ENCODE measurements around the gene ACTMAP. TPM values are rescaled to one million over a fixed set of nuclear protein-coding genes. Genes with fewer than 3 reads are reported as not detected.
A peak's percentile ranks its signal among the peaks of the same experiment; 100 is the strongest.
"Not testable (repeated sequence)": the region's sequence is repeated elsewhere in the genome, so short reads cannot be mapped to it uniquely, and the experiment has no call there.

ACTMAP gene
- total RNA-seq, 1 donor from 2014 or later = under 0.01 TPM

DNA sequence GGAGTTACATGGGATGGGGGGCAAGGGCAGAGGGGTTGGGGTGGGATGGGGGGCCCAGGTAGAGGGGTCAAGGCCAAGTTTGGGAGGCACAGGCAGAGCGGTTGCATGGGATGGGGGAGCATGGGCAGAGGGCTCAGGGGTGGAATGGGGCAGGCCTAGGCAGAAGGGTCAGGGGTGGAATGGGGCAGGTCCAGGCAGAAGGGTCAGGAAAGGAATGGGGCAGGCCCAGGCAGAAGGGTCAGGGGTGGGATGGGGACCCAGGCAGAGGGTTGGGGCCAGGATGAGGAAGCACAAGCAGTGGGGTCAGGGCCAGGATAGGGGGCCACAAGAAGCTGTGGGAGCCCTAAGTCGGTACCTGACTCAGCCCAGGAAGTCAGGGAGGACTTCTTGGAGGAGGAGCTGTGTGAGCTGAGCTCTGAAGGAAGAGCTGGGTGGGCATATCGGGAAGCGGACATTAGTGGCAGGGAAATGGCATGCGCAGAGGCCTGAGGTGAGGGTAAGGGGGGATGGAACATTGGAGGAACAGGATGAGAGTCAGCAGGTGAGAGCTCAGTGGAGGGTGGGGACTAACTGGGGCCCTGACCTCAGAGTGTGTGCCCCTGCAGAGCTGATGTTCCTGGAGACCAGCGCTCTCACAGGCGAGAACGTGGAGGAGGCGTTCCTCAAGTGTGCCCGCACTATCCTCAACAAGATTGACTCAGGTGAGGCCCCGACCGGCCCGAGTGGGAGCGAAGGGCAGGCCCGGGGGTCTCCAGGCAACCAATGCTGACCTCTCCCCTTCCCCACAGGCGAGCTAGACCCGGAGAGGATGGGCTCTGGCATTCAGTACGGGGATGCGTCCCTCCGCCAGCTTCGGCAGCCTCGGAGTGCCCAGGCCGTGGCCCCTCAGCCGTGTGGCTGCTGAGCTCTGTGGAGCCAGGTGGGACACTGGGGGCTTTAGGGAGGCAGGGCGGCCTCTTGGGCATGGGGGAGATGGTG is 36.1 kb upstream of the ACTMAP start:
- Histone ChIP-seq H3K9ac (ENCODE audit: low read depth in 1 of 3, low read length in 3 of 3) (no peak overlapping the region), H3K4me3 (ENCODE audit: low read length in 3 of 3) (no peak overlapping the region), H3K36me3 (ENCODE audit: control insufficient read depth in 3 of 3, insufficient read depth in 3 of 3, low read length in 3 of 3) (peaks cover 3 to 7% (median 4%) of the 10 kb centered on the region in 3 donors), H3K9me3 (ENCODE audit: control insufficient read depth in 3 of 3, low read length in 3 of 3) (no peaks in the 10 kb centered on the region), H3K4me1 (ENCODE audit: control insufficient read depth in 3 of 3, insufficient read depth in 3 of 3, low read length in 3 of 3) (no peaks in the 10 kb centered on the region), H3K27me3 (ENCODE audit: control insufficient read depth in 3 of 3, insufficient read depth in 3 of 3, low read length in 3 of 3) (no peaks in the 10 kb centered on the region), H3K27ac (ENCODE audit: low read depth, low read length) (no peak overlapping the region)

DNA sequence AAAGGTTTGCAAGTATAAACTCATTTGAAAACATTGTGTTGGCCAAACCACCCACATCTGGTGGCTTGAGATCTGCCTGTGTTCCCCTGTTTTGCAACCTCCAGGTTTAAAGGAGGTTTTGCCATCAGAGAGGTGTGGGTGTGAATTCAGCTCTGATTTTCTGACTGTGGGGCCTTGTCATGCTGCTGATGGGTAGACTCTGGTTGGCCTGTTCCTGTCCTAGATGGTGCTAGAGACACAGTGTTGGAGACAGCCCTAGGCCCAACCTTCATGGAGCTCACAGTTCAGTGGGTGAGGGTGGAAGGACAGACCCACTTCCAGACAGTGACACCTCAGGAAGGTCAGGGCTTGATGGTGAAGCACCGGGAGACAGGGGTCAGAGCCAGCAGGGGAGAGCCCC is 35.2 kb upstream of the ACTMAP start:
- H3K4me1 ChIP-seq (ENCODE audit: control insufficient read depth in 3 of 3, insufficient read depth in 3 of 3, low read length in 3 of 3) = no peaks in the 10 kb centered on the region
- H3K4me3 ChIP-seq (ENCODE audit: low read length in 3 of 3) = no peak overlapping the region
- no peak overlapping the region for H3K9ac ChIP-seq (ENCODE audit: low read depth in 1 of 3, low read length in 3 of 3)
- H3K36me3 ChIP-seq (ENCODE audit: control insufficient read depth in 3 of 3, insufficient read depth in 3 of 3, low read length in 3 of 3) = peaks cover 3 to 7% (median 4%) of the 10 kb centered on the region in 3 donors
- no peaks in the 10 kb centered on the region for H3K27me3 ChIP-seq (ENCODE audit: control insufficient read depth in 3 of 3, insufficient read depth in 3 of 3, low read length in 3 of 3)
- H3K27ac ChIP-seq (ENCODE audit: low read depth, low read length) = no peak overlapping the region
- H3K9me3 ChIP-seq (ENCODE audit: control insufficient read depth in 3 of 3, low read length in 3 of 3) = no peaks in the 10 kb centered on the region

DNA sequence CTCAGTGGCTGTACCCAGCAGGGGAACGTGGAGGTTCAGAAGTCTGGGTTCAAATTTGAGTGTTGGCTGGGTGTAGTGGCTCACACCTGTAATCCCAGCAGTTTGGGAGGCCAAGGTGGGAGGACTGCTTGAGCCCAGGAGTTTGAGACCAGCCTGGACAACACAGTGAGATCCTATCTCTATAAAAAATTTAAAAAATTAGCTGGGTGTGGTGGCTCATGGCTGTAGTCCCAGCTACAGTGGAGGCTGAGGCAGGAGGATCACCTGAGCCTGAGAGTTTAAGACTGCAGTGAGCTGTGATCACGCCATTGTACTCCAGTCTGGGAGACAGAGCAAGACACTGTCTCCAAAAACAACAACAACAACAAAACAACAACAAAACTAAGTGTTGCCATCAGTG is 33.9 kb upstream of the ACTMAP start:
- not testable (repeated sequence) for H3K27me3 ChIP-seq (ENCODE audit: control insufficient read depth in 3 of 3, insufficient read depth in 3 of 3, low read length in 3 of 3); H3K9me3 ChIP-seq (ENCODE audit: control insufficient read depth in 3 of 3, low read length in 3 of 3); H3K4me3 ChIP-seq (ENCODE audit: low read length in 3 of 3); H3K36me3 ChIP-seq (ENCODE audit: control insufficient read depth in 3 of 3, insufficient read depth in 3 of 3, low read length in 3 of 3); H3K4me1 ChIP-seq (ENCODE audit: control insufficient read depth in 3 of 3, insufficient read depth in 3 of 3, low read length in 3 of 3); H3K9ac ChIP-seq (ENCODE audit: low read depth in 1 of 3, low read length in 3 of 3); H3K27ac ChIP-seq (ENCODE audit: low read depth, low read length)

DNA sequence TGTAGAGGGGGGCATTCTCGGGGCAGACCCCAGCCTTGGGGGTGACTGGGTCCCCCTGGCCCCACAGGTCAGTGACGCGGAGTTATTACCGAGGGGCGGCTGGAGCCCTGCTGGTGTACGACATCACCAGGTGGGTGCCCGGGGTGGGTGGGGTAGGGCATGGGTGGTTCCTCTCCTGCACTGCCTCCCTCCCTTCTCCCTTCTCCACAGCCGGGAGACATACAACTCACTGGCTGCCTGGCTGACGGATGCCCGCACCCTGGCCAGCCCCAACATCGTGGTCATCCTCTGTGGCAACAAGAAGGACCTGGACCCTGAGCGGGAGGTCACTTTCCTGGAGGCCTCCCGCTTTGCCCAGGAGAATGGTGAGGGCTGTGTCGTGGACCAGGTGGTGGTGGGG is 33.4 kb upstream of the ACTMAP start:
- H3K27ac ChIP-seq (ENCODE audit: low read depth, low read length) = no peak overlapping the region
- H3K27me3 ChIP-seq (ENCODE audit: control insufficient read depth in 3 of 3, insufficient read depth in 3 of 3, low read length in 3 of 3) = no peaks in the 10 kb centered on the region
- H3K9me3 ChIP-seq (ENCODE audit: control insufficient read depth in 3 of 3, low read length in 3 of 3) = no peaks in the 10 kb centered on the region
- no peak overlapping the region for H3K4me3 ChIP-seq (ENCODE audit: low read length in 3 of 3)
- H3K4me1 ChIP-seq (ENCODE audit: control insufficient read depth in 3 of 3, insufficient read depth in 3 of 3, low read length in 3 of 3) = peaks cover 2 to 6% (median 5%) of the 10 kb centered on the region in 3 donors
- peaks cover 3 to 7% (median 4%) of the 10 kb centered on the region in 3 donors for H3K36me3 ChIP-seq (ENCODE audit: control insufficient read depth in 3 of 3, insufficient read depth in 3 of 3, low read length in 3 of 3)
- no peak overlapping the region for H3K9ac ChIP-seq (ENCODE audit: low read depth in 1 of 3, low read length in 3 of 3)

DNA sequence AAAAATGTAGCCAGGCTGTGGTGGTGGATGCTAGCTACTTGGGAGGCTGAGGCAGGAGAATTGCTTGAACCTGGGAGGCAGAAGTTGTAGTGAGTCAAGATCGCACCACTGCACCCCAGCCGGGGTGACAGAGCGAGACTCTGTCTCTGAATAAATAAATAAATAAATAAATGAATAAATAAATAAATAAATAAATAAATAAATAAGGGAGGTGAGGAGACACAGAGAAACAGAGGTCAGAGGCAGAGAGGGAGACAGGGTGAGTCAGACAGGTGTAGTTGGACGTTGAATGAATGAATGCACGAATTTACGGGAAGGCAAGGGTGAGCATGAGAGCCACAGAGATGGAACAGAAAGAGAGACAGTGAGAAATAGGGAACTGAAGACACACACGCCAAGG is 30.9 kb upstream of the ACTMAP start:
- no peak overlapping the region for H3K27ac ChIP-seq (ENCODE audit: low read depth, low read length)
- no peaks in the 10 kb centered on the region for H3K27me3 ChIP-seq (ENCODE audit: control insufficient read depth in 3 of 3, insufficient read depth in 3 of 3, low read length in 3 of 3)
- no peak overlapping the region for H3K9ac ChIP-seq (ENCODE audit: low read depth in 1 of 3, low read length in 3 of 3)
- H3K4me3 ChIP-seq (ENCODE audit: low read length in 3 of 3) = no peak overlapping the region
- peaks cover 12 to 16% (median 14%) of the 10 kb centered on the region in 3 donors for H3K4me1 ChIP-seq (ENCODE audit: control insufficient read depth in 3 of 3, insufficient read depth in 3 of 3, low read length in 3 of 3)
- H3K36me3 ChIP-seq (ENCODE audit: control insufficient read depth in 3 of 3, insufficient read depth in 3 of 3, low read length in 3 of 3) = peaks cover 0 to 3% (median 2%) of the 10 kb centered on the region in 3 donors
- H3K9me3 ChIP-seq (ENCODE audit: control insufficient read depth in 3 of 3, low read length in 3 of 3) = no peaks in the 10 kb centered on the region

DNA sequence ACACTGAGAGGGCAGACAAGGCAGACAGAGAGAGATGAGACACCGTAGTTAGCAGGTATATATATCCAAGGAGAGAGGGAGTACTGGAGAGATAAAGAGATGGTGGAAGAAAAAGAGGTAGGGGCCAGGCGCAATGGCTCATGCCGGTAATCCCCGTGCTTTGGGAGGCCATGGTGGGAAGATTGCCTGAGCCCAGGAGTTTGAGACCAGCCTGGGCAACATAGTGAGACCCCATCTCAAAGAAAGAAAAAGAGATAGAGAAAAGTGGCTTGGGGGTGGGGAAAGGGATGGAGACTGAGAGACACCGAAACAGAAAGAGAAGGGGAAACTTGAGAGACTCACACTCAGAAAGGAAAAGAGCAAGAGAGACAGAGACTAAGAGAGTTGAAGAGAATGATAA is 30.3 kb upstream of the ACTMAP start:
- H3K36me3 ChIP-seq (ENCODE audit: control insufficient read depth in 3 of 3, insufficient read depth in 3 of 3, low read length in 3 of 3) = peaks cover 0 to 2% (median under 1%) of the 10 kb centered on the region in 3 donors
- H3K4me1 ChIP-seq (ENCODE audit: control insufficient read depth in 3 of 3, insufficient read depth in 3 of 3, low read length in 3 of 3) = peaks cover 12 to 16% (median 14%) of the 10 kb centered on the region in 3 donors
- H3K27ac ChIP-seq (ENCODE audit: low read depth, low read length) = no peak overlapping the region
- H3K9me3 ChIP-seq (ENCODE audit: control insufficient read depth in 3 of 3, low read length in 3 of 3) = no peaks in the 10 kb centered on the region
- no peaks in the 10 kb centered on the region for H3K27me3 ChIP-seq (ENCODE audit: control insufficient read depth in 3 of 3, insufficient read depth in 3 of 3, low read length in 3 of 3)
- no peak overlapping the region for H3K4me3 ChIP-seq (ENCODE audit: low read length in 3 of 3)
- H3K9ac ChIP-seq (ENCODE audit: low read depth in 1 of 3, low read length in 3 of 3) = no peak overlapping the region

DNA sequence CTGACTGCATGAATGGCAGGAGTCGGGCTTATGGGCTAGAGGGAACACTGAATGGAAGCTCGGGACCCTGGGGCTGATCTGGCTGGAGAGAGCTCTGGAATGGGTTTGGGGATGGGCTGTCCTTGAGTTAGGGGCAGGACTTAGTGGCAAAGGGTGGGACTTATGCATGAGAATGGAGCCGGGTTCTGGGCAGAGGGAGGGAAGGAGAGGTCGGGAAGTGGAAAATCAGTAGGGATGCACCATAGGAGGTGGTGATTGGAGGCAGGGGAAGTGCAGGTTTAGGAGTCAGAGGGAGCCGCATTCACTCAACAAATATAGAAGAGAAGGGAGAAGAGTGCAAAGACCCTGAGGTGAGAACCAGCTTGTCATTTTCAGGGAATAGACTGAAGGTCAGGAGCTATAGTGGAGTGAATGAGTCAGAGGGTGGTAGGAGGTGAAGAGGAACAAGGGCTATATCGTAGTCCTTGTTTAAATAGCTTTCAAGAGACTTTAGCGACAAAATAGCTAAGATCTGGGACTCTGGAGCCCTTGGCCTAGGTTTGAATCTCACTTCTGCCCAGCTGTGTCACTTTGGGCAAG is 28.5 kb upstream of the ACTMAP start:
- Histone ChIP-seq H3K36me3 (ENCODE audit: control insufficient read depth in 3 of 3, insufficient read depth in 3 of 3, low read length in 3 of 3) (no peaks in the 10 kb centered on the region), H3K9me3 (ENCODE audit: control insufficient read depth in 3 of 3, low read length in 3 of 3) (no peaks in the 10 kb centered on the region), H3K4me1 (ENCODE audit: control insufficient read depth in 3 of 3, insufficient read depth in 3 of 3, low read length in 3 of 3) (peaks cover 12 to 16% (median 14%) of the 10 kb centered on the region in 3 donors), H3K4me3 (ENCODE audit: low read length in 3 of 3) (peak overlapping the region; percentile 79 to 83 (median 83)), H3K27ac (ENCODE audit: low read depth, low read length) (peak overlapping the region; percentile 89), H3K27me3 (ENCODE audit: control insufficient read depth in 3 of 3, insufficient read depth in 3 of 3, low read length in 3 of 3) (no peaks in the 10 kb centered on the region), H3K9ac (ENCODE audit: low read depth in 1 of 3, low read length in 3 of 3) (peak overlapping the region; percentile 23 to 82 (median 82))

DNA sequence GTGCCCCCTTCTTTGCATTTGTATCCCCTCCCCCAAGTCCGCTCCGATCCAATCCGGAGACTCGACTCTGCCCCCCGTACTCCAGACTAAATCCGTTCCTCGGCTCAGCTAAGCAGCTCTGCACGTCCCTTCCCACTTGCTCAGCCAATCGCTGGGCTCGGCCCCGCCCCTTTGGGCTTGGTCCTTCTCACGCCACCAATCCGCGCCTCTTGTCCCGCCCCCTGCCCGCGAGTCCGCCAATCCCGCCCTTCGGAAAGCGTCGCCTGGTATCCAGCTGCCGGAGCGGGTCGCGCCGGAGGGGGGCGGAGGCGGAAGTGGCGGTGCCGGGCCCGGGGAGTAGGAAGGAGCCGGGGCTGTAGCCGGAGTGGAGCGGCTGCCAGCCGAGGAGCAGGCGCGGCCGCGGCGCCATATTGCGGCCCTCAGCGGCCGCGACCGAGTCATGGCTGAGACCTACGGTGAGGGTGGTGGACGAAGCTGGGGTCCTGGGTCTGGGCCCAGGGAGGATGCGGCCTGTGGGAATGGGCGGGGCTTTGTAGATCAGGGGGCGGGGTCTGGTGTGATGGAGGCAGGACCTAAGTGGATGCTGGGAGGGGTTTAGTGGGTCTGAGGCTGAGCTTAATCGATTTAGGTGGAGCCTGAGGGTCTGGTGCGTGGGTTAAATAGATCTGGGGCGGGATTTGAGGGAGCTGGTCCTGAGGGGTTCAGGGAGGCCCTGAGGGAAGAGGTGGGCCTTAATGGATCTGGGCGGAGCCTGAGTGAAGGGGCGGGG is 27.8 kb upstream of the ACTMAP start, which contains the start of gene RAB4B:
TSS of gene RAB4B (plus strand) at position 311 of the 769 bp plus-strand sequence. CDS start at position 440, 129 bp downstream.
- Histone ChIP-seq H3K27me3 (ENCODE audit: control insufficient read depth in 3 of 3, insufficient read depth in 3 of 3, low read length in 3 of 3) (no peaks in the 10 kb centered on the region), H3K27ac (ENCODE audit: low read depth, low read length) (peak within 1 kb of the TSS; percentile 89), H3K9ac (ENCODE audit: low read depth in 1 of 3, low read length in 3 of 3) (peak within 1 kb of the TSS; percentile 82 to 94 (median 90)), H3K9me3 (ENCODE audit: control insufficient read depth in 3 of 3, low read length in 3 of 3) (no peaks in the 10 kb centered on the region), H3K36me3 (ENCODE audit: control insufficient read depth in 3 of 3, insufficient read depth in 3 of 3, low read length in 3 of 3) (no peaks in the 10 kb centered on the region), H3K4me1 (ENCODE audit: control insufficient read depth in 3 of 3, insufficient read depth in 3 of 3, low read length in 3 of 3) (peaks cover 12 to 16% (median 14%) of the 10 kb centered on the region in 3 donors), H3K4me3 (ENCODE audit: low read length in 3 of 3) (peak within 1 kb of the TSS; percentile 83 to 96 (median 87))

DNA sequence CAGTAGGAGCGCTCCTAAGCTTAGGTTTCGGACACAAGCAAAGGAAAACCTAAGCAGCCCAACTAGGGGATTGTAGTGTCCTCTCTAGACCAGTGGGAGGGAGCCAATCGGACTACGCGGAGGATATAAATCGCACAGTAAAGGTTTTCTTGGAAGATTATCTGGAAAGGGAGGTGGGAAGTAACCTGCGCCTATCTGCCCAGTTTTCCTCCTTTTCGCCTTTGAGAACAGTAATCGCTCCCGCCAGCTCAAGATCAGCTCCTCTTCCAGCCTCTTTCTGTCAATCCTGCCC is 27.3 kb upstream of the ACTMAP start:
- H3K36me3 ChIP-seq (ENCODE audit: control insufficient read depth in 3 of 3, insufficient read depth in 3 of 3, low read length in 3 of 3) = no peaks in the 10 kb centered on the region
- peak overlapping the region; percentile 89 for H3K27ac ChIP-seq (ENCODE audit: low read depth, low read length)
- H3K9ac ChIP-seq (ENCODE audit: low read depth in 1 of 3, low read length in 3 of 3) = peak overlapping the region; percentile 67 to 94 (median 90)
- H3K9me3 ChIP-seq (ENCODE audit: control insufficient read depth in 3 of 3, low read length in 3 of 3) = no peaks in the 10 kb centered on the region
- H3K4me3 ChIP-seq (ENCODE audit: low read length in 3 of 3) = peak overlapping the region; percentile 74 to 96 (median 87)
- peaks cover 12 to 16% (median 14%) of the 10 kb centered on the region in 3 donors for H3K4me1 ChIP-seq (ENCODE audit: control insufficient read depth in 3 of 3, insufficient read depth in 3 of 3, low read length in 3 of 3)
- H3K27me3 ChIP-seq (ENCODE audit: control insufficient read depth in 3 of 3, insufficient read depth in 3 of 3, low read length in 3 of 3) = no peaks in the 10 kb centered on the region
